HG03095 (cell line): ENCODE data around the gene ADAT3.

Experiments
- ATAC-seq: cut with Tn5 transposase; IDR thresholded peaks from one replicate; pipeline ENCODE4 v1.9.1; 2021; ENCODE audit warnings: moderate library complexity; ENCODE audit not compliant: unreplicated experiment

The ADAT3 gene

GRCh38 chr19:1955171-1956121 lies 50.2 kb downstream of the ADAT3 start:
- ATAC-seq = no peak

GRCh38 chr19:1956122-1956494 lies 50.9 kb downstream of the ADAT3 start:
- ATAC-seq = no peak

DNA sequence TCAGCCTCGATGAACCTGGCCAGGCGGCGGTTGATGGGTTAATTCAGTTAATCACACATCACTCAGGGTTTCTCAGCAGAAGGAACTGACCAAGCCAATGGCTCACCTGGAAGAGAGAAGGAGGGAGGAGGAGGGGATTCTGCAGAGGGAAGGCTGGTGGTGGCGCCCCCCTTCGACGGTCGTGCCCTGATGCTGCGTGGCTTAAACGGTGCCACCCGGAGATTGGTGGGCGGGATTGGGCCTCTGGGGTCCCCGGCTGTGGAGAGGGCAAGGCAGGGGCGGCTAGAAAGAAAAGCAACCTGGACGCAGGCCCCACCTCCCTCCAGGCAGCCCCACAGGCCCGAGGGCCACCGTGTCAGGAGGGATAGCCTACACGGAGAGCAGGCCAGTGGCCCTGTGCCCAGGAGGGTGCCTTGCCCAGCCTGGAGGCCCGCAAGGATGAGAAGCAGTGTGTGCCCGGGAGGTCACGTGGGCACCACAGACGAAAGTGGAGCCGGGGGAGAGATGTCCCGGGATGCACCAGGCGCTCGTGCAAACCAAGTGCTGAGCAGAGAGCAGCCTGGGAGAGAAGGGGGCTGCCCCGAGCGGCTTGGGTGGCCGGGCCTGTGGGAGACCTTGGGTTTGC lies 51.8 kb downstream of the ADAT3 start:
- no peak for ATAC-seq

GRCh38 chr19:1957562-1958248 lies 52.5 kb downstream of the ADAT3 start:
- ATAC-seq = no peak

DNA sequence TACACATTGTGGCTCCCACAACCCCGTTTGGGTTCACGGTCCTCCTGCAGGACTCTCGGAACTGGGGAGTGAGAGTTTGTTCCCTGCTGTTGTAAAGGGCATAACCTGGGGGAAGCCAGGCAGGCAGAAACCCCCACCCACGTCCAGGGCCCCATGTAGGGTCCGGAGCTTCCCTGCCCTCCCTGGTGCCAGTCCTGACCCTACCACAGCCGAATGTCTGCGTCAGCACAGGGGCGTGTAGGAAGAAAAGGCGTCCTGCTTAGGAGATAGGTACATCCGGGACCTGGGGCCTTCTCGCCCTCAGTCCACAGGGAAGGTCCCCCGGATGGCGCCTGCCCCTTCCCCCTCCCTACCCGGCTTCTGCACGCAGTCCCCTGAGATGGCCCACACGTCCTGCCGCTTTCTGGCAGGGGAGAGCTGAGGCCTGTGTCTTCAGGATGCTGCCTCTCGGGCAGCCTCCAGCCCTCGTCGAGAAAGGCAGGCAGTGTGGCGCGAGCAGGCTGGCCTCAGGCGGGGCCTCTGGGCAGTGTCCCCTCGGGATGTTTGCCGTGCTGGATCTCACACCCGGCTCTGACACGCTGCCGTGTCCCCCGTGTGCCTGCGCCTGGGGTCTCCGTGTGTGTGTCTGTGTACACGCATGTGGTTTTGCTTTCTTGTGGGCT lies 54.9 kb downstream of the ADAT3 start:
- no peak for ATAC-seq

DNA sequence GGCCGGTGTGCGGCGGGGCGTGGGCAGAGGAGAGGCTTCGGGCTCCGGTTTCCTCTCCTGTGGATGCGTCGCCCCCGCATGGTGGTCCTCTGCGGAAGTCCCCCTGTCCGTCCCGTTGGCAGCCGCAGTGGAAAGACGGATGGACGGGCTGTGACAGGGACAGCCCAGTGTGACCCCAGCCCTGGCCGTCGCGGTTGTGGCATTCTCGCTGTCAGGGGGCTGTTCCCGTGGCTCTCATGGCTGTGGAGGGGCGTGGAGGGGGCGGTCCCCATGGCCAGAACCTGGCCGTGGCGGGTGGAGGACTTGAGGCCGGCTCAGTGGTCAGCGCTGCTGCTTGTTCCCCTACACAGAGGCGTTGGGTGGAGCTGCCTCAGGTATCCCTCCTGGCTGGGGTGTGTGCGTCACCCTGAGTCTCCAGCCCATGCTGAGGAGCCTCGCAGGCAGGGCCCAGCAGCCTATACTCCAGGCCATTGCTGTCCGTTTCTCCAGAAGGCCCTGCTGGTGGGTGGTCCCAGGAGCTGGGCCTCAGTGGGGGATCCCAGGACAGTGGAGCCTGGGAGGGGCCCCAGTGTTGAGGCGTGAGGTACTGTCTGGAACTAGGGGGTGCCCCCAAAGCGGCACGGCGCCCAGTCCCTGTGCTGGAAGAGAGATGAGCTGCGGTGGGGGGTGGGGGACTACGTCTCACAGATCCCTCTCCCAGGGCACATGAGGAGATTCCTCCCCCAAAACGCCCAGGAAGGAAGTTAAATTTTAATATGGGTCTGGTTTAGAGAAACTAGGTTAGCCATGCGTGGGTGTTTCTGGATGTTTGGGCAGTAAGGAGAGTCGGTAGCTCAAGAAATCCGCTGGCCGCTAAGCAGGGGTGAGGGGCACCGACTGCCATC lies 56.0 kb downstream of the ADAT3 start:
- ATAC-seq = no peak

GRCh38 chr19:1962674-1963073 lies 57.5 kb downstream of the ADAT3 start:
- ATAC-seq = no peak
